GM21526 (cell line): ENCODE results near the gene ALDH3B1.

Source experiments
- ATAC-seq: cut with Tn5 transposase; IDR thresholded peaks from one replicate; pipeline ENCODE4 v1.9.1; 2021; ENCODE audit warnings: moderate library complexity; ENCODE audit not compliant: unreplicated experiment, low FRiP score

ALDH3B1 gene

DNA sequence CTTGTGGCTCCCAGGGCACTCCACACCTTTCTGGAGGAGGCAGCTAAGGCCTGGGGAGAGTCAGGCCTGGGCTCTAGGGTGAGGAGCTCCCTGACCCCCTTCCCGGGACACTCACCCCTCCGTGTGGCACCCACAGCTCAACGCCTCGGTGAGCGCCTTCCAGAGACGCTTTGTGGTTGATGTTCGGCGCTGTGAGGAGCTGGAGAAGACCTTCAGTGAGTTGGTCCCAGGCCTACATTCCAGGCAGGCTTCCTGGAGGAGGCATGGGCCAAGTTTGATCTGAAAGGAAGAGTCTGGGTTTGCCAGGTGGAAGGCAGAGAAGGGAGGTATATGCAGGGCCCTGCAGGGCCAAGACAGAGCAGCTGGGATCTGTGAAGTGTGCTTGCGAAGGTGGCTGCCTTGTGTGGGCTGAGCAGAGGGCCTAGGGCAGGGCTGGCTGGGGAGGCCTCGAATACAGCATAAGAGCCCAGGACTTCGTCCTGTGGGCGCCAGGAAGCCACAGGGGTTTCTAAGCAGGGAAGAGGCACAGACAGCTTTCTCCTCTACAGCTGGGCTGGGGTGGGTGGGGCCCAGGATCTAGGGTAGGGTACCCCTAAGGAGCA lies 31.6 kb downstream of the ALDH3B1 start:
- ATAC-seq, result no peak

DNA sequence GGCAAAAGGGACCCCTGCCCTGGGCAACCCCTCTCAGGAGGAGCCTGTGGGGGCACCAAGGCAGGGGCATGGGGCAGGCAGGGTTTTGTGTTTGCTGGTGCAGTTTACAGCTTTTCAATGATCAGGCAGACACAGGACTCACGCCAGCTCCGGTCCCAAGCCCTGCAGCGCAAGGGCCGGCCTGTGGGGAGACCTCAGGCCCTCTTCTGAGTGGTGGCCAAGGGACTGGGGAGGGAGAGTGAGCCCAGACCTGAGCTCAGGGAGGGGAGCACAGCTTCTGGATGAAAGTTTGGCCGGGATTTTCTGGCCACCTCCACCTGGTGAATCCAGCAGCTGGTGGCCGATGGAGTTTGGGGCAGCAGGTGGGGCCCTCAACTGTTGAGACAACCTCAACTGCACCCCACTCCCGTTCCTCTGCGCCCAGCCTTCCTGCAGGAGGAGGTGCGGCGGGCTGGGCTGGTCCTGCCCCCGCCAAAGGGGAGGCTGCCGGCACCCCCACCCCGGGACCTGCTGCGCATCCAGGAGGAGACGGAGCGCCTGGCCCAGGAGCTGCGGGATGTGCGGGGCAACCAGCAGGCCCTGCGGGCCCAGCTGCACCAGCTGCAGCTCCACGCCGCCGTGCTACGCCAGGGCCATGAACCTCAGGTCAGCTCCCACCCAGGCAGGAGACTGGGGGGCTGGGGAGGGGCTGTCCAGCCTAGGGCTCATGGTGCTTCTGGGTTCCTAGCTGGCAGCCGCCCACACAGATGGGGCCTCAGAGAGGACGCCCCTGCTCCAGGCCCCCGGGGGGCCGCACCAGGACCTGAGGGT lies 32.3 kb downstream of the ALDH3B1 start:
- ATAC-seq, result no peak

DNA sequence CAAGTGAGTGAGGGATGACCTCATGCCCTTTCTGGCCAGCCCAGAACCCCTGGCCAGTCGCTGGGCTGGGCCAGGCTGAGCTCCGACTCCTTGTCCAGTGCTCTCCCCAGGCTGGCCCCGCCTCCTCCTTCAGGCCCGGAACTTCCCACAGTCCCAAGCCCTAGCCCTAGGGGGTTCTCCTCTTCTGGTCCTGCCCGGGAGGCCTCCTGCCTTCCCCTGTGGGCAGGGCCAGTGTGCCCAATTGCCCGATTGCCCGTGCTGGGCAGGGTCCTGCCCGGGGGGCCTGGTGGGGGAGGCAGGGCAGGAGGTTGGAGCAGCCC lies 32.9 kb downstream of the ALDH3B1 start:
- no peak for ATAC-seq

- ATAC-seq, result no peak
These were observed 33.4 kb downstream of the ALDH3B1 start for GRCh38 chr11:68043349-68044144.

DNA sequence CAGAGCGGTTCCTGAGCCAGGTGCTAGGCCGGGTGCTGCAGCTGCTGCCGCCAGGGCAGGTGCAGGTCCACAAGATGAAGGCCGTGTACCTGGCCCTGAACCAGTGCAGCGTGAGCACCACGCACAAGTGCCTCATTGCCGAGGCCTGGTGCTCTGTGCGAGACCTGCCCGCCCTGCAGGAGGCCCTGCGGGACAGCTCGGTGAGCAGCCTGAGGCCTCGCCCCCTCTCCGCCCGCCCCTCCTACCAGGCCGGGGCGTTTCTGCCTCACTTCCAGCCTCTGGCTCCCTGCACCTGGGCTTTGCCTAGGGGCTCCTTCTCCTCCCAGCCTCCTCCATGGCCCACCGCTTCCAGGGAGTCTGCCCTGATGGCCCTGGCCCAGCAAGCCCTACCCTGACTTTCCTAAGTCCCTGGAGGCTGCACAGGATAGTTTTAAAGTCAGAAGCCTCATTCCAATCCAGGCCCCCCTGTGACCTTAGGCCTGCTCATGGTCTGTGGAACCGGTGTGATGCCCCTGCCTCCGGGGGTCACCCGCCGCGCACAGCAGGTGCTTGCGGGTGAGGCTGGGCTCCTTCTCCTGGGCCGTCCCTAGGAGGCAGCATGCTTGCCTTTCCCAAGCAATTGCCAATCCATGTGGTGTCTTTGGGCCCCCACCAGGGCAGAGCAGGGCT lies 34.2 kb downstream of the ALDH3B1 start:
- no peak for ATAC-seq

GRCh38 chr11:68044898-68045351 lies 34.8 kb downstream of the ALDH3B1 start:
- ATAC-seq, result no peak

DNA sequence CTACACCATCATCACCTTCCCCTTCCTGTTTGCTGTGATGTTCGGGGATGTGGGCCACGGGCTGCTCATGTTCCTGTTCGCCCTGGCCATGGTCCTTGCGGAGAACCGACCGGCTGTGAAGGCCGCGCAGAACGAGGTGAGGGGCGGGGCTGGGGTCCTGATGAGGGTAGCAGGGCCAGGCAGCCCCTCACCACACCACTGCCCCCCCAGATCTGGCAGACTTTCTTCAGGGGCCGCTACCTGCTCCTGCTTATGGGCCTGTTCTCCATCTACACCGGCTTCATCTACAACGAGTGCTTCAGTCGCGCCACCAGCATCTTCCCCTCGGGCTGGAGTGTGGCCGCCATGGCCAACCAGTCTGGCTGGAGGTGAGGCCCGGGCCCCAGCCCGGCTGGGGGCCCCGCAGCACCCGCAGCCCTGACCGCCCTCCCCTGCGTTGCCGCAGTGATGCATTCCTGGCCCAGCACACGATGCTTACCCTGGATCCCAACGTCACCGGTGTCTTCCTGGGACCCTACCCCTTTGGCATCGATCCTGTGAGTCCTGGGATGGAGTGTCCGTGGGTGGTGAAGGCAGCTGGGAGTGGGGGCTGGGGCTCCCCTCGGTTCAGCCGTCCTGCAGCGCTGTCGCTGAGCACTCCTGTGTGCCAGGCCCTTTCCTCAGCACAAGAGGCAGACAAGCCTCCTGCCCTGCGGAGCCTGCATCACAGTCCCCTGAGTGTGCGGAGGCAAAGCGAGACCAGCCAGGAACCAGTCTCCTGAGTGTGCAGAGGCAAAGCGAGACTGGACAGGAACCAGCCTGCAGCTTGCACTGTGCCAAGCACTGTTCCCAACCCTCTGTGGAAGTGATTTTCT lies 37.5 kb downstream of the ALDH3B1 start:
- ATAC-seq, result no peak

GRCh38 chr11:68048681-68049508 lies 38.8 kb downstream of the ALDH3B1 start:
- ATAC-seq, result no peak

DNA sequence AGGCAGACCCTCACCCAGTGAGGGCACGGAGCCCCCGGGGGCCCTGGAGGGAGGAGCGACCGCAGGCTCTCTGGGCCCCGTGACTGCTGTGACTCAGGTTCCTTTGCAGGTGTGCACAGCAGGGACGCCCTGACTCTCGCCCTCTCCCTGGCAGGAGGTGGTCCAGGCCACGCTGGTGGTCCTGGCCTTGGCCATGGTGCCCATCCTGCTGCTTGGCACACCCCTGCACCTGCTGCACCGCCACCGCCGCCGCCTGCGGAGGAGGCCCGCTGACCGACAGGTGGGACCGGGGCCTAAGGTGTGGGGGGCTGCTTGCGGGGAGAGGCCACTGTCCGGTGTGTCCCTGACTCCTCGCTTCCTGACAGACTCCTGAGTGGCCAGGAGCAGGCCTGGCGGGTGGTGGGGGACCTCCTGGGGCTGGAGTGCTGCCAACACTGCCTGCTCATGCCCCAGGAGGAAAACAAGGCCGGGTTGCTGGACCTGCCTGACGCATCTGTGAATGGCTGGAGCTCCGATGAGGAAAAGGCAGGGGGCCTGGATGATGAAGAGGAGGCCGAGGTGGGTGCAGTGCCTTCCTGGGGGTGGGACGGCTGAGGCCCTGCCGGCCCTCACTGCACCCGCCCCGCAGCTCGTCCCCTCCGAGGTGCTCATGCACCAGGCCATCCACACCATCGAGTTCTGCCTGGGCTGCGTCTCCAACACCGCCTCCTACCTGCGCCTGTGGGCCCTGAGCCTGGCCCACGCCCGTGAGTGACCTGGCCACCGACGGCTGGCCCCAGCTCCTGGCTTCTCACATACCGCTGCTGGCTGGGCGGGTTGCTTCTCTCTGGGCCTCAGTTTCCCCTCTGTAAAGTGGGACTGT lies 39.6 kb downstream of the ALDH3B1 start:
- ATAC-seq, result no peak

- no peak for ATAC-seq
These were observed 40.3 kb downstream of the ALDH3B1 start for GRCh38 chr11:68050371-68050841.

GRCh38 chr11:68051191-68052136 lies 41.3 kb downstream of the ALDH3B1 start:
- ATAC-seq, result no peak

GRCh38 chr11:68052137-68052873 lies 42.2 kb downstream of the ALDH3B1 start:
- ATAC-seq, result no peak

DNA sequence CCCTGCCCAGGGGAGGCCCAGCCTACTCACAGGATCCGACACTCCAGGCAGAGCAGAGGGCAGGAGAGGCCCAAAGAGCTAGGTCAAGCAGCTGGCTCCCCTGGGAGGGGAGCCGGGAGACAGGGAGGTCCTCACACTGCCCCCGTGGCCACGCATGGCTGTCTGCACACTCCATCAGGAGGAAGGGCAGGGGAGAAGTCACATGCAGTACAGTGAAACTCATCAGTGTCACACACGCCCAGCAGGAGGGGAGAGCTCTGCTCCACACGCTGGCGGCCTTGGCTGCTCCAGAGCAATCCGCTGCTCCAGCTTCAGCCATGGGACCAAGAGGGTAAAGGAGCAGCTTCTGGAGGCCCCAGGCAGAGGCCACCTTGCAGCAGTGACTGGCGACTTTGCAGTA lies 43.0 kb downstream of the ALDH3B1 start:
- ATAC-seq, result no peak

- no peak for ATAC-seq
These were observed 44.1 kb downstream of the ALDH3B1 start for GRCh38 chr11:68053981-68054812.
